GM19238 (cell line): ENCODE measurements around the gene TCEA2.
A peak's percentile ranks its signal among the peaks of the same experiment; 100 is the strongest.

Experiments
- DNase-seq: peaks from one replicate; pipeline ENCODE4 v3.0.0; 2011; ENCODE audit warnings: low spot score; ENCODE audit not compliant: insufficient read length

Gene TCEA2

DNA sequence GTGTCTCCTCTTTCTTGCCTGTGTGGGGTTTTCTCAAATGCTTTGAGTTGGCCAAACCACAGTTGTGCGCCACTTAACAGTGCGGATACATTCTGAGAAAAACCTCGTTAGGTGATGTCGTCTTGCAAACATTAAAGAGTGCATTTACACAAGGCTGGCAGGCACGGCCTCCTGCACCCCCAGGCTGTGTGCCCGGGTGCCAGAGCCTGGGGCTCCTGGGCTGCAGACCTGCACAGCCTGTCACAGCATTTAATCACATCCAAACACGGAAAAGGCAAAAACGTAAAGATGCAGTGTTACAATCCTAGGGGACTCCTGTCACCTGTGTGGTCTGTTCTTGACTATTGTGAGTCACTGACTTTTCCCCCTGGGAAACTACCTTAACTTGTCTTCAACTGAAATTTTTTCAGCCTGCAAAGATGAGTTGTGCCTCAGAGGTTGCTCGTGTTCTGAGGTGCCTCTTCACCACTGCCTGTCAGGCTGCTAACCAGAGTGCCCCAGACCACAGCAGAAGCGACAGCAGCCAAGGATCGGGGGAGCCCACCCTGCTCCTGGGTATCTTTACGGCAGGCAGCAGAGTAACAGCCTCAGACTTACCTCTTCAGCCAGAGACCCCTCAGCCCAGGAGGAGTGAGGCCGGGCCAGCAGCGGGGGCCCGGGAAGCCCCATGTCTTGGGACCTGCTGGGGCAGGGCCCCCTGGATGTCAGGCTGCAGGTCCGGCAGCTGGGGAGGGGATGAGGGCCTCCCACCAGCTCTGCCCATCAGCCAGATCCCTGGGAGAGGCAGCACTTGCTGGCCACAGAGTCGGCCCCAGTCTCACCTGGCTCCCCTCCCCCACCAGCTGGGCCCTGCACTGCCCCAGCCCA, 27.7 kb upstream of the TCEA2 start:
- no peak for DNase-seq

DNA sequence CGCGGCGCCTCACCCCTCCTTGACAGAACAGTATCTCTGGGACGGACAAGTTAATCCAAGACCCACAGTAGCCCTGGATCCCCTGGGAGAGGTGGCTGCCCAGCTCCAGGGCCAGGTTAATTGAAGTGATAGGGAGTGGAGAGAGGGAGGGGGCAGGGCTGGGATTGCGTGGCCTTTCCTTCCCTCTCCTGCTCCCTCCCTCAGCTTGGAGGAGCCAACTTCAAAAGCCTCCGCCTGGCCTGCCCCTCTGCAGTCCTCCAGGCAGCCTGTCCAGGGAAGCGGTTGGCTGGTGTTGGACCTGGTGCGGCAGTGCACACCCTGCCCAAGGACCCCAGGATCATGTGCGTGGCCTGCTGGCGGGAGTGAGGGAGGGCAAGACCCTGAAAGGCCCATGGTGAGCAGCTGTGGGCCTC, 27.1 kb upstream of the TCEA2 start, which contains the start of gene C20orf204:
Gene C20orf204 (plus strand): TSS at position 250 of the 413 bp plus-strand sequence. CDS start 142 bp downstream, at position 392.
- DNase-seq = no peak

DNA sequence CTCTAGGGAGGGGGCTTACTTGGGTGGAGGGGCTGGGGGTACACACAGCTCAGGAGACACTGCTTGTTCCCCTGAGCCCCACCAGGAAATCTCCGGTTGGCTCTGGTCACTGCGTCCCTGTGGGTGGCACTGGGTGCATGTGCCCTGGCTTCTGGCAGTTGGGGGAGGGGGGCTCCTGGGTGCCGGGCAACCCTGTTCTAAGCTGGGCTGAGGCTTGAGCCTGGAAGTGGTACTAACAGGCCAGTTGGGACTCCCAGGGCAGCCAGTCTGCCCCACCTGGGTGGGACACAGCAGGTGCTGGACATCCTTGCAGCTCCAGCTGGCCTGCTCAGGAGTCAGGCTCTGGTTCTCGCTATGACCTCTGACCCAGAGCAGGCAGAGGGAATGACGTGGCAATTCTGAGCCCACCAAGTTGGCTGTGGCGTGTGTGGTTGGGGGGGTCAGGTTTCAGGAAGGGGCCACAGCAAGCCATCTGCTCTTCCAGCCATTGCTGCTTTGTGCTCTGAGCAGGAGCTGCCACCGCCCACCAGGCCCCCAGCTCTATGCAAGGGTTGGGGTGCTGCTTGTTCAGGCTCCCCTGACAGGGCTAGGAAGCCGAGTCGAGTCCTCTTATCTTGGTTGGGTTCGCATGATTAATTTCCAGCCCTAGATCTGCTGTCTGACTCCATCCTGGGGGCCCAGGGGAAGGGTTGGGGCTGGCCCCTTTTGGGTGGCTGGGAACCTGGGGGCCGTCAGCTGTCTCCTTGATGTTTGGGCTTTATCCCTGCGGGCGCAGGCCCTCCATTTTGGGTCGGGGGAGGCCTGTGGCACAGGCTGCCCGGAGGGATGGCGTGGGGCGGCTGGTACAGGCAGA, 26.4 kb upstream of the TCEA2 start:
- no peak for DNase-seq

DNA sequence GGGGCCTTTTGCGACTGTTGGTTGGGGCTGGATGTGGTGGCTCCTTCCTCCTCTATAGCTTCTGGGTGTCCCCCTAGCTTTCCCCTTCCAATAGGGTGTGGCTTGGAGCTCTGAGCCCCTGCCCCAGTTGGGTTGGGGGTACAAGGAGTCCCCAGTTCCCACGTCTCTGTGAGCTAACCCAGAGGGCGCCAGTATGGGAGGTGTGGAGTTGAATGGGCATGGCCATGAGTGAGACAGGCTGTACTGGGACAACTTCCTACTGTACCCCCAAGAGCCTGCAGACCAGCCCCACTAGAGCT, 25.9 kb upstream of the TCEA2 start:
- DNase-seq = no peak

- DNase-seq = no peak
Measured at GRCh38 chr20:64037498-64038213, 25.3 kb upstream of the TCEA2 start.

DNA sequence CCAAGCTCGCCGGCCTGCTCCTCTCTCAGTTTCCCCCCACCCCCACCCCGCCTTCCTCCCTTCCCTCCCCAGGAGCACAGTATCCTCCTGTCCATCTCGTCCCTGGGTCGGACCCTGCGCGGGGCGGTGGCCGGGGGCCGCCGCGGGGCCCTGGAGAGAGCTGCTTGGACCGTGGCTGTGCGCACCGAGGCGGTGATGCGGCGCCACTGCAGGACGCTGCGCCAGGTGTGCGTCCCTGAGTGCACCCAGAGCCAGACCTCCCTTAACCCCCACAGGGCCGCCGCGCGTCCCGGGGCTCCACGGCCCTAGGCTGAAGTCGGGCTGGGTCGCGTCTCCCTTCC, 24.8 kb upstream of the TCEA2 start:
- peak; percentile 61 for DNase-seq

DNA sequence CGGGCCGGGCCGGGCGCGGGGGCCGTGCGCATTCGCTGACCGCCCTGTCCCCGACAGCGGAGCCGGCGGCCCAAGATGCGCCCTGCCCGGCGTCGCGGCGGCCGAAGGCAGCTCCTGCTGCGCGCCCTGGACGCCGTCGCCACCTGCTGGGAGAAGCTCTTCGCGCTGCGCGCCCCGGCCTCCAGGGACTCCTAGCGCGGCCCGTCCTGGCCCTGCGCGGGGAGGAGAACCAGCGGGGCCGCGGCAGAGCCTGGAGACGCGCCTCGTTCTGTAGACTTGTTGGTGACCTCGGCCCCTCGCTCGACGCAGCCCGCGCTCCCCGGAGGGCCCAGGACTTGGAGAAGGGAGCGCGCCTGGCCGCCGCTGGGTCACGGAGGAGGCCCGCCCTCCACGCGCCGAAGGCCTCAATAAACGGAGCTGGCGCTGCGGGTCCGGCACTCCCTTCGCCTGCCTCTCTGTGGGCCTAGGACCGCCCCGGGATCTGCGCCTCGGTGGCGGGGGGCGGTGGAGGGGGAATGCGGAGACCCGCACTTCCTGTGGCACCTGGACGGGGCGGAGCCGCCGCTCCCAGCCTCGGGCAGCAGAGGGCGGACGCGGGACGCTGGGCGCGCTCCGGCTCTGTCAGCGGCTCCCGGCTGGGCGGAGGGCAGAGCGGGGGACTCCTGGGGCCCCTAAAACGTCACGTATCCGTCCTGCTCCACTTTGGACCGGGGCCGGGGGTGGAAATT, 24.3 kb upstream of the TCEA2 start:
- DNase-seq = peak; percentile 94

- no peak for DNase-seq
Measured at GRCh38 chr20:64039293-64040160, 23.5 kb upstream of the TCEA2 start.

GRCh38 chr20:64040231-64041039, 22.6 kb upstream of the TCEA2 start:
- no peak for DNase-seq

DNA sequence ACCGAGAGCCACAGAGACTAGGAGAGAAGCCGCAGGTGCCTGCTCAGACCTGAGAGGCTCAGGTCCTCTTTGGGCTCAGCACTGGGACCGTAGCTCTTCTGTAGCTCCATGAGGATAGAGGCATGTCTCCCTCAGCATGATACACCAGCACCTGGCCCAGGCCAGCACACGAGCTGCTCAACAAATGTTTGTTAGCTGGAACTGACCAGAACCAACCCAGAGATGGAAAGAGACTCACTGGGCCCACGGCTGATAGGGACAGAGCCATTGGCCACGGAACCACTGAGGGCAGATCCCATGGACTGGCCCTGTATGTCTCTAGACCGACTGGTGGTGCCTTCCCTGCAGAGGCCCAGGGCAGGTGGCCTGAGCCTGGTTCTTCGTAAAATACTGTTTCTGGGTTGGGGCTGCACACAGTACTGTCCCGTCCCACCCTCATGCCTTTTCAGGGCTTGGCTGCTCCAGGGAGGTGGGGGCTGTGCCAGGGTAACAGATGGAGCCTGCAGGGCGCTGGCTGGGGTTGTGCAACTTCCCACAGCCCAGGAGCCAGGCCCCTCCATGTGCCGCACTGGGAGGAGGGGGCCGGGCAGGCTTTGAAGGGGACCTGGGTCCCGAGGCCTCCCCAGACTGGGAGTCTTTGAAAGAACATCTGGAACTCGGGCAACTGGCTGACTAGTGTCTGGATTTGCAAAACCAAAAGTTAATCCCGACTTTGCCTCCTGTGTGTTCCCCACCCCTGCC, 21.8 kb upstream of the TCEA2 start:
- no peak for DNase-seq

DNA sequence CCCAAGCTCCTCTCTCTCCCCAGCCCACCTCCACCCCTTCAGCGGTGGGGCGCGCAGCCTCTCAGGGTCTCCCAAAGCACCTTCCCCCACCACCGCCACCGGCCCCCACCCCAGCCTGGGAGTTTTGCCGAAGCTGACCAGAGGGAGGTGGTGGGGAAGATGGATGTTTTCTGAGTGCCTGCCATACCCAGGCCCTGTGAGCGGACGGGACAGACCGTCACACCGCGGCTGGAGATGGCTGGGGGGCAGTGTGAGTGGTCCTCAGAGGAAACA, 21.3 kb upstream of the TCEA2 start:
- DNase-seq = no peak

DNA sequence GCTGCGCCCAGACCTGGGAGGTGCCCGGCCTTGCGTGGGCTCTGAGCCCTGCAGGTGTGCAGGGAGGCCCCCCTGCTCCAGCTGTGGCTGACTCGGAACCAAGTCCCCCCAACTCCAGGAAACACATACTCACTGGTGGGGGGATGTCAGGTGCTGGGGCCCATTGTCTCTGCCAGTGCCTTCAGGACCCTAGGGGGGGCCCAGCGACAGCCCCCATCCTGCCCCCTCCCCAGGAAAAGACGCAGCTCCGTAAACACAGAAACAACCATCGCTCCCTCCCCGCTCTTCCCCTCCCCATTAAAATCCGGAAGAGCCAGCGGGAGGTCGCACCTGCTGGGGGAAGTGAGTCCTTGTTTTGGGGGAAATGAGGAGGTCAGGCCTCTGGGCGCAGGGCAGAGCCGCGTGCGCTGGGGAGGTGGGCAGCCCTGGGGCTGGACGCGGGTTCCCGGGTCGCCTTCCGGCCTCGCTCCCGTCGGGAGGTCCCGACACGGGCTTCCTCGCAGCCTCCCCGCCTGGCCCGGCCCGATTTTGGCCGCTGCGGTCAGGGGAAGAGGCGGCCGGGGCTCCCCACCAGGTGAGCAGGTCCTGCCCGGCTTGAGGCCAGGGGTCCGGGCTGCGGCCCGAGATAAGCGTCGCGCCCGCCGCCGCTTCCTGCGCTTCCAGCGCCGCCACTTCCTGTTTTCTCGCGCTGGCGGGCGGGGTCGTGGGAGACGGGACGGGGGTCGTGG, 20.8 kb upstream of the TCEA2 start:
- no peak for DNase-seq

- DNase-seq = no peak
Measured at GRCh38 chr20:64043768-64044167, 19.2 kb upstream of the TCEA2 start.

- no peak for DNase-seq
Measured at GRCh38 chr20:64044484-64045247, 18.3 kb upstream of the TCEA2 start.

DNA sequence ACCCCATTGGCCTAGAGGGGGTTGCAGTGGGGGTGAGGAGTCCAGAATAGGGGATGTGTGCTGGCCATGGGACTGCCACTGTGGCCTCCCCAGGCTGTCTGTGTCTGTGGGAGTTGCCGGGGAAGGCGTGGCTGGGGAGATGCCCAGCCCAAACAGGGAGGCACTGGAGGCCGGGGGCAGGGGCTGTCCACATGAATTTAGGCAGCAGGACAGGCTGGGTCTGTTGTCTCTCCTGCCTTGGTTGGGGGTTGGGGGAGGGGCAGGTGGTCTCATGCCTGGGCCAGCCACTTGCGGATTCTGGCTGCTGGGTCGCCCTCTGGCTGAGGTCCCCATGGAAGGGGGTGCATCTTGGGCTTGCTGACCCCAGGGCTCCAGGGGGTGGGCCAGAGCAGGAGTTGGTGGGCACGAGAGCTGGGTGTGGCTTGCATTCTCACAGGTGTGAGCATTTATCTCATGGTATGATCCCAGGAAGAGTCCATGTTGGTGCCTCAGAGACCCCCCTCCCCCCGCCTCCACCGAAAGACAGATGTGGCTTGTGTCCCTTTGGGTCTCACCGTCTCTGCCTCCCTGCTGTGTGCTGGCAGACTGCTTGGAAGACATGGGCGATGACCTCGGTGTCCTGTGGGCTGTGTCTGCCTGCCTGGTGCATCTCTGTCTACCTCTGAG, 17.5 kb upstream of the TCEA2 start:
- DNase-seq = no peak

- DNase-seq = no peak
Measured at GRCh38 chr20:64047046-64047389, 16.0 kb upstream of the TCEA2 start.

DNA sequence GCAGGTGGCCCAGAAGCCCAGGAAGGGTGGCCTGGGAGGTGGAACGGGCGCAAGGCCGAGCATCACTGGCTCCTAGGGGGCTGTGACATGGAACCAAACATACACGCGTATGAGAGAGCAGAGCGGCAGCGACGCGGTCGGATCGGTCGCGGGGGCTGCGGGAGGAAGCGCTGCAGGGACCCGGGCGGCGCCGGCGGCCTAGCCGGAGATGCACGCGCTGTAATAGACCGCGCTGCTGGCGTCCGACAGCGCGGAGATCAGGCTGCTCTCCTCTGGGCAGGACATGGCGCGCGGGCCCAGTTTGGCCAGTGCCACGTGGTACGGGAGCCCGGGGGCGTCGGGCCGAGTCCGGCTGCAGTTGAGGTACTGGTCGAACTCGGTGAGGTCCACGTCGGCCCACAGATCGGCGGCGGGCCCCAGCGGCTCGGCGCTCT, 15.0 kb upstream of the TCEA2 start:
- no peak for DNase-seq
